GM12874 (cell line): Measurements from ENCODE around the gene ATG4A.
A peak's percentile ranks its signal among the peaks of the same experiment; 100 is the strongest.

Source experiments
- TF ChIP-seq, protein P1 (sequence below): IDR thresholded peaks from 2 replicates; pipeline ENCODE4 v1.5.1; 2011; ENCODE audit warnings: low read depth, mild to moderate bottlenecking, control low read depth, low read length, moderate library complexity; ENCODE audit not compliant: insufficient read depth

Gene ATG4A

DNA sequence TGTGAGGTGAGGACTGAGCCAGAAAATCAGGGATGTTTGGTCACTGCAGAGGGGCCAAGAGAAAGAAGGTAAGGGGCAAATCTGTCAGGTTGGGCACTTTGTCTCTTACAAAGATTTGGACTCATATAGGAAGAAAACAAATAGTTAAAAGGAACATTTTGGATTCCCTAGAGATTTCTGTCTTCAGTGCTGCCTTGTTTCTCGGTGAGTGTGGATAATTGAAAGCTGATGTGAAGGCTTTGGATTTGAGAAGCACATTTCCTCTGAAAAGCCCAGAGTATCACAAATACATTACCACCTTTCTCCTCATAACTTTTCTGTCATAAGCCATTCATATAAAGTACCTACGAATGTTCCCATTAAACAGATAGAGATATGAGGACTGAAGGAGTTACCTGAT, 107.5 kb downstream of the ATG4A start:
- TF ChIP-seq, protein P1, sequence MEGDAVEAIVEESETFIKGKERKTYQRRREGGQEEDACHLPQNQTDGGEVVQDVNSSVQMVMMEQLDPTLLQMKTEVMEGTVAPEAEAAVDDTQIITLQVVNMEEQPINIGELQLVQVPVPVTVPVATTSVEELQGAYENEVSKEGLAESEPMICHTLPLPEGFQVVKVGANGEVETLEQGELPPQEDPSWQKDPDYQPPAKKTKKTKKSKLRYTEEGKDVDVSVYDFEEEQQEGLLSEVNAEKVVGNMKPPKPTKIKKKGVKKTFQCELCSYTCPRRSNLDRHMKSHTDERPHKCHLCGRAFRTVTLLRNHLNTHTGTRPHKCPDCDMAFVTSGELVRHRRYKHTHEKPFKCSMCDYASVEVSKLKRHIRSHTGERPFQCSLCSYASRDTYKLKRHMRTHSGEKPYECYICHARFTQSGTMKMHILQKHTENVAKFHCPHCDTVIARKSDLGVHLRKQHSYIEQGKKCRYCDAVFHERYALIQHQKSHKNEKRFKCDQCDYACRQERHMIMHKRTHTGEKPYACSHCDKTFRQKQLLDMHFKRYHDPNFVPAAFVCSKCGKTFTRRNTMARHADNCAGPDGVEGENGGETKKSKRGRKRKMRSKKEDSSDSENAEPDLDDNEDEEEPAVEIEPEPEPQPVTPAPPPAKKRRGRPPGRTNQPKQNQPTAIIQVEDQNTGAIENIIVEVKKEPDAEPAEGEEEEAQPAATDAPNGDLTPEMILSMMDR: no peak

DNA sequence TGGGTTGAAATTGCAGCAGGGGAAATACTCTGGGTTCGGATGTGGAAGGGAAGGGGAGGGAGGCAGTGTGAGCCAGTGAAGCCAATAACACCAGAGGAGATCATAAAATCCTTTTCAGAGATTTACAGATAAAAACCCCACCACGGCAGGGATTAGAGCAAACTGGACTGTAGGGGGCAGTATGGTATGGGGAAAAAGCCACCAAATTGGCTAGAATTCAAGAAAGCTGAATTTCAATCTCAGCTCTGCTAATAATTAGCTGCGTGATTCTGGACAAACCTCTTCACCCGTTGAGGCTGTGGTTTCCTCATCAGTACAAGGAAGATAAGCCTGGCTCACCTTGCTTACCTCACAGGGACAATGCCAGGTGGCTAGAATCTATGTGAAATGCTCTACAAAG, 108.1 kb downstream of the ATG4A start:
- TF ChIP-seq, protein P1: peak; percentile 50

DNA sequence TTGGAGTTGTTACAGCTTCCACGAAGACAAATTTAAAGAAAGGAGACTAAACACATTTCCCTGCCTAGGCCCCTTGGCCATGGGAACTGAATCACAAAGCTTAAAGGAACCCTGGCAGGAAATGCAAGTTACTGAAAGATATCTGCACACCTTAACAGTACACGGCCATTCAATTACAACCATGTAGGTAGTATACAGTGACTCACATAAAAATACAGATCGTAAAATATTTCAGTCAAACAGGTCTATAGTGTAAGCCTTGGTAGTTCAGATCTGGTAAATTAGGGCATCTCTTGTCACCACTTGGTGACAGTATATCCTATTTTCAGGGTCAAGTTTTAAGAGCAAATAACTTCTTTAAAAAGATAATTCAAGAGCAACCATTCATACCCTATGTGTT, 112.0 kb downstream of the ATG4A start:
- TF ChIP-seq, protein P1: no peak
